Activated T-cell treated with anti-CD3 and anti-CD28 coated beads, Interleukin-2, amount 50 U/mL, for 4 hours (primary cell): ENCODE results near the gene ADGRF4. TPM values are rescaled to one million over a fixed set of nuclear protein-coding genes. Genes with fewer than 3 reads are reported as not detected.
"Not testable (repeated sequence)": the region's sequence is repeated elsewhere in the genome, so short reads cannot be mapped to it uniquely, and the experiment has no call there.

Experiments
- ATAC-seq, 2 donors: fragments of 200-7000 bp; cut with Tn5 transposase; one replicate each; pipeline ENCODE4 v1.10.0; 2021
- DNase-seq: peaks from one replicate; pipeline ENCODE4 v3.0.0-alpha.2; 2020
- H3K27me3 Mint-ChIP-seq: one replicate; pipeline ENCODE4 v1.8.0; 2021; ENCODE audit warnings: low read depth, mixed read lengths
- H3K36me3 Mint-ChIP-seq: one replicate; pipeline ENCODE4 v1.8.0; 2022; ENCODE audit warnings: mixed read lengths; ENCODE audit not compliant: insufficient read depth
- H3K4me1 Mint-ChIP-seq: one replicate; pipeline ENCODE4 v1.8.0; 2021; ENCODE audit warnings: low read depth, mixed read lengths
- H3K4me3 Mint-ChIP-seq: one replicate; pipeline ENCODE4 v1.8.0; 2021; ENCODE audit warnings: mild to moderate bottlenecking, moderate library complexity, mixed read lengths
- H3K9me3 Mint-ChIP-seq: one replicate; pipeline ENCODE4 v1.8.0; 2021; ENCODE audit warnings: mixed read lengths
- total RNA-seq, 3 donors: library from RNA; stranded (reverse); gene quantifications; one replicate each; pipeline ENCODE4 v1.2.1, GENCODE V29; 2021

ADGRF4 gene
- total RNA-seq, 3 donors from 2014 or later, result not detected

DNA sequence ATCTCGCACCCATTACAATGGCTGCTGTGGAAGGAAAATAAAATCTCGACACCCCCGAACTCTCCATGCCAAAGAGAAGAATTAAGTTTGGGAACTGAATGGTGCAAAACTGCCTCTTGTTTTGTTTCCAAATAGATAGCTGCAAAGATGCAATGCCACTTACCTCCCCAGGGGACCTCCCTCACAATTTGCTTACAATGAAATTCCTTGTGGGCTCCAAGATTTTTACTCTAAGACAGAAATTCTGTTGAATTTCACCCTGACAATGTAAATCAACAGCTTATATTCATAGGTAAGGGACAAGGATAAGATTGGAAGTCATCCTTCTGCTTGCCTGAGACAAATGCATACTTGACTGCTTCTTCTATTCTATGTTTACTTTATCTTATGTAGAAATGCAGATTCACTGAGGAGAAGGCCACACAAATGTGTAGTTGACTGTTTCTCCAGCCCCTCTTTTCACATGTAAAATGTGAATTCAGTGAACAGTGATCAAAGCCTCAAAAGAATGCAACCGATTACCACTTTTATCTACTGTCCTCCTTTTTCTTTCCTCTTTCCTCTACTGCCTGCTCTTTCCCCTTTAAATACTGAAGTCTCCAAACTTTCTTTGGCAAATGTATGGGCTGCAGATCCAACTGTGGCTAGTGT, 36.6 kb downstream of the ADGRF4 start:
- DNase-seq (no peak), ATAC-seq (no peak)
- Mint-ChIP-seq H3K4me3 (no peak overlapping the region), H3K4me1 (no peaks in the 10 kb centered on the region), H3K27me3 (peaks cover 4% of the 10 kb centered on the region), H3K36me3 (no peaks in the 10 kb centered on the region), H3K9me3 (no peaks in the 10 kb centered on the region)

- H3K36me3 Mint-ChIP-seq, result no peaks in the 10 kb centered on the region
- no peak for ATAC-seq
- H3K27me3 Mint-ChIP-seq, result peaks cover 2% of the 10 kb centered on the region
- H3K9me3 Mint-ChIP-seq, result no peaks in the 10 kb centered on the region
- no peak for DNase-seq
- no peaks in the 10 kb centered on the region for H3K4me1 Mint-ChIP-seq
- no peak overlapping the region for H3K4me3 Mint-ChIP-seq
Observed at GRCh38 chr6:47736083-47736700, 37.8 kb downstream of the ADGRF4 start.

DNA sequence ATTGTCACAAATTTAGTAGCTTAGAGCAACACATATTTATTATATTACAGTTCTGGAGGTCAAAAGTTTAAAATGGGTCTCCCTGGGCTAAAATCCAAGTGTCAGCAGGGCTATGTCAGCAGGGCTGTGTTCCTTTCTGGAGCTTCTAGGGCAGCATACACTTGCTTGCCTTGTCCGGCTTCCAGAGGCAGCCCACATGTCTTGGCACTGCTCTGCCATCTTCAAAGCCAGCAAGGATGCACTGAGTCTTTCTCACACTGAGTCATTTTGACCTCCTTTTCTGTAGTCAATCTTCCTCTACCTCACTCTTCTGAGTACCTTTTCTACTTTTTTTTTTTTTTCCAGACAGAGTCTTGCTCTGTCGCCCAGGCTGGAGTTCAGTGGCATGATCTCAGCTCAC, 39.0 kb downstream of the ADGRF4 start:
- Mint-ChIP-seq H3K27me3 (peaks cover 2% of the 10 kb centered on the region), H3K4me3 (no peak overlapping the region), H3K4me1 (peaks cover 4% of the 10 kb centered on the region), H3K9me3 (no peaks in the 10 kb centered on the region), H3K36me3 (no peaks in the 10 kb centered on the region)
- ATAC-seq, result no peak
- DNase-seq, result no peak

GRCh38 chr6:47740714-47741113, 42.3 kb downstream of the ADGRF4 start:
- peaks cover 2% of the 10 kb centered on the region for H3K27me3 Mint-ChIP-seq
- no peaks in the 10 kb centered on the region for H3K9me3 Mint-ChIP-seq
- H3K36me3 Mint-ChIP-seq, result no peaks in the 10 kb centered on the region
- H3K4me1 Mint-ChIP-seq, result peaks cover 4% of the 10 kb centered on the region
- ATAC-seq (no peak), DNase-seq (no peak)
- no peak overlapping the region for H3K4me3 Mint-ChIP-seq

DNA sequence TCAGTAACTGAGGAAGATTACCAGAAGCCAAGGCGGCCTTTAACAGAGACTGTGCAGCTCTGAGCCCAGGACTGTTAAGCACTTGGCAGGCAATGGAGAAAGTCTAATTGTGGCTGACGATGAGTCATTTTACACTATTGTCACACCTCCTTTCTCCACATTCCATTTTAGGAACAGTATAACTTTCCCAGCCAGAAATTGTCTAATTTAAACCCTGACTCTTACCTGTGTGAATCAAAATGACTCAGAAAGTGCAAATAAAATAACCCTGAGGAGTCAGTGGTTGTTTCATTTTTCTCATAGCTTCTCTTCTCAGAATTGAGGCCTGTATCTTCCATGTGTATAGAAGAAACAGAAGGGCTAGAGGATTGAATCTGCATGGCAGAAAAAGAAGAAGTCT, 43.4 kb downstream of the ADGRF4 start:
- DNase-seq (no peak), ATAC-seq (peak; percentile 82 to 93)
- Mint-ChIP-seq H3K9me3 (no peaks in the 10 kb centered on the region), H3K36me3 (no peaks in the 10 kb centered on the region), H3K4me1 (peaks cover 4% of the 10 kb centered on the region), H3K27me3 (no peaks in the 10 kb centered on the region), H3K4me3 (no peak overlapping the region)

GRCh38 chr6:47743744-47744143, 45.4 kb downstream of the ADGRF4 start:
- ATAC-seq, result no peak
- Mint-ChIP-seq H3K9me3 (no peaks in the 10 kb centered on the region), H3K4me3 (no peak overlapping the region), H3K4me1 (peaks cover 4% of the 10 kb centered on the region), H3K36me3 (no peaks in the 10 kb centered on the region), H3K27me3 (no peaks in the 10 kb centered on the region)
- no peak for DNase-seq

DNA sequence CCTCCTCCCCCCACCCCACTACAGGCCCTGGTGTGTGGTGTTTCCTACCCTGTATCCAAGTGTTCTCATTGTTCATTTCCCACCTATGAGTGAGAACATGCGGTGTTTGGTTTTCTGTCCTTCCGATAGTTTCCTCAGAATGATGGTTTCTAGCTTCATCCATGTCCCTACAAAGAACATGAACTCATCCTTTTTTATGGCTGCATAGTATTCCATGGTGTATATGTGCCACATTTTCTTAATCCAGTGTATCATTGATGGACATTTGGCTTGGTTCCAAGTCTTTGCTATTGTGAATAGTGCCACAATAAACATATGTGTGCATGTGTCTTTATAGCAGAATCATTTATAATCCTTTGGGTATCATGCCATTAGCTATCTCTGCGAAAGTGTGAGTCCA, 46.9 kb downstream of the ADGRF4 start:
- DNase-seq, H3K4me1 Mint-ChIP-seq, H3K4me3 Mint-ChIP-seq, H3K36me3 Mint-ChIP-seq, H3K9me3 Mint-ChIP-seq, H3K27me3 Mint-ChIP-seq, ATAC-seq: not testable (repeated sequence)

DNA sequence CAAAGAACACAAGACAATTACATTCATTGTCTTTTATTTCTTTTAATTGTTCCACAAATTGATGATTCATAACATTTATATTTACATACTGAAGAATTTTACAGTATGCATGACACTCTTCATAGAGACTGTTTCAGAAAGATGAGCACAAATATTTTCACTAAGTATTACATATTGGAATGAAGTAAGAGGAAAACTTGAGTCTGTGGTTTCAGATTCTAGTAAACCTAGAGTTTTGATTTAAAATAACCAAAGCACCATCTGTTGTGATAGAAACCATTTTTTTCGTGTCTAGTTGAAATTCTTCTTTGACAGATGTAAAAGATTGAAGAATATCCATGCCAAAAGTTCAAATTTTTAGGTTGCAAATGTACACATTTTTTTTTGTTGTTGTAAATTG, 51.4 kb downstream of the ADGRF4 start:
- no peak for ATAC-seq
- no peaks in the 10 kb centered on the region for H3K4me1 Mint-ChIP-seq
- no peaks in the 10 kb centered on the region for H3K9me3 Mint-ChIP-seq
- H3K36me3 Mint-ChIP-seq, result no peaks in the 10 kb centered on the region
- DNase-seq, result no peak
- H3K27me3 Mint-ChIP-seq, result peaks cover 7% of the 10 kb centered on the region
- H3K4me3 Mint-ChIP-seq, result no peak overlapping the region

- Mint-ChIP-seq H3K4me3 (no peak overlapping the region), H3K9me3 (peaks cover 3% of the 10 kb centered on the region), H3K36me3 (no peaks in the 10 kb centered on the region), H3K4me1 (no peaks in the 10 kb centered on the region), H3K27me3 (peaks cover 7% of the 10 kb centered on the region)
- ATAC-seq, result no peak
- DNase-seq, result no peak
Observed at GRCh38 chr6:47752801-47753200, 54.4 kb downstream of the ADGRF4 start.

DNA sequence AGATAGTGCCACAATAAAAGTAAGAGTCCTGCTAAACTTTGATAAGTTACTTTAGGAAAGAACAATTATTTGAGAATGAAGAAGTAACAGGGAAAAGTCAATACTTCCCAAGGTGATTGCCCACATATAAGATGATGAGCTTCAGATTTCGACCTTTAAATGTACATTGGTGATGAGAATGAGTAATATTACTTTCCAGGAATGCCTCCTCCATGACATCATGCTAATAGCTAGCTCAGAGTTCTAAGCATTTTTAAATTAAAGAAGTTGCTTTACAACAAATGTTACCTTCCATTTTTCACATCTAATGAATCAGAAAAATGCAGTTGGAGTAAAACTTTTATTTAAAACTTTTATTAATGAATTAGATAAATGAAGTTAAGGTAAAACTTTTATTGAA, 61.0 kb downstream of the ADGRF4 start:
- no peak for DNase-seq
- Mint-ChIP-seq H3K9me3 (peaks cover 3% of the 10 kb centered on the region), H3K4me1 (no peaks in the 10 kb centered on the region), H3K36me3 (no peaks in the 10 kb centered on the region), H3K4me3 (no peak overlapping the region), H3K27me3 (peaks cover 4% of the 10 kb centered on the region)
- no peak for ATAC-seq

GRCh38 chr6:47762502-47762901, 64.1 kb downstream of the ADGRF4 start:
- no peak for DNase-seq
- H3K27me3 Mint-ChIP-seq, result peaks cover 2% of the 10 kb centered on the region
- no peak for ATAC-seq
- H3K36me3 Mint-ChIP-seq, result no peaks in the 10 kb centered on the region
- no peaks in the 10 kb centered on the region for H3K4me1 Mint-ChIP-seq
- no peak overlapping the region for H3K4me3 Mint-ChIP-seq
- peaks cover 6% of the 10 kb centered on the region for H3K9me3 Mint-ChIP-seq

DNA sequence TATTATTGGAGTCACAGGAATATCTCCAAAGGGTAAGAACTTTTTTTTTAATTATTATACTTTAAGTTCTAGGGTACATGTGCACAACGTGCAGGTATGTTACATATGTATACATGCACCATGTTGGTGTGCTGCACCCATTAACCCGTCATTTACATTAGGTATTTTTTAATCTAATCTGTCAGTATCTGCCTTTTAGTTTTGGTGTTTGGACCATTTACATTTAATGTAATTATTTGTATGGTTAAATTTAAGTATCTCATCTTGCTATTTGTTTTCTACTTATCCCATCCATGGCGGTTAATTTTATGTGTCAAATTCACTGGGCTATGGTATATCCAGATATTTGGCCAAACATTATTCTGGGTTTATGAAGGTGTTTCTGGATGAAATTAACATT, 68.1 kb downstream of the ADGRF4 start:
- no peak for ATAC-seq
- H3K36me3 Mint-ChIP-seq, result no peaks in the 10 kb centered on the region
- peaks cover 3% of the 10 kb centered on the region for H3K27me3 Mint-ChIP-seq

GRCh38 chr6:47767102-47767501, 68.7 kb downstream of the ADGRF4 start:
- H3K4me1 Mint-ChIP-seq, result no peaks in the 10 kb centered on the region
- no peak for ATAC-seq
- no peak overlapping the region for H3K4me3 Mint-ChIP-seq
- DNase-seq, result no peak
- peaks cover 6% of the 10 kb centered on the region for H3K9me3 Mint-ChIP-seq
- H3K27me3 Mint-ChIP-seq, result peaks cover 3% of the 10 kb centered on the region
- H3K36me3 Mint-ChIP-seq, result no peaks in the 10 kb centered on the region

More for the DNA sequence above, 68.1 kb downstream of the ADGRF4 start:
- no peaks in the 10 kb centered on the region for H3K4me1 Mint-ChIP-seq
- H3K9me3 Mint-ChIP-seq, result peaks cover 6% of the 10 kb centered on the region
- DNase-seq, result no peak
- H3K4me3 Mint-ChIP-seq, result no peak overlapping the region

DNA sequence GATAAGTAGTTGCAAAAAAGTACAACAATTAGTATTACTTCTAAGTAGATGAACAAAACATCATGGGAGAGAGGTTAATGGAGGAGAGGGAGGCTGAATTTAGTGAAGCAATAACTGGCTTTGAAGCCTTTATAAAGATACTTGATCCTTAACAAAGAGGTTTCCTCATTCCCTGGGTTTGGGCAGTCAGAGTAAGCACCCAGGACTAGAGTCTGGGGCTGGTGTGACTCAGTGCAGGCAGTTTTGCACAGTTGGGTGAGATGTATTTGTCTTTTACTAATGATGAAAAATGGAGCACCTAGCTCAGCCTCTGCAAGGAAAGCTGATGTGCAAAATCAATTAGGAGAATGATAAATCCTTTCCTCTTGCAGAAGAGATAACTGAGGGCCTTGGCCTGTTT, 71.6 kb downstream of the ADGRF4 start:
- H3K4me1 Mint-ChIP-seq, result no peaks in the 10 kb centered on the region
- DNase-seq (no peak), ATAC-seq (no peak)
- no peak overlapping the region for H3K4me3 Mint-ChIP-seq
- H3K9me3 Mint-ChIP-seq, result peaks cover 6% of the 10 kb centered on the region
- peaks cover 2% of the 10 kb centered on the region for H3K27me3 Mint-ChIP-seq
- H3K36me3 Mint-ChIP-seq, result no peaks in the 10 kb centered on the region
